Measurements from ENCODE around the gene DCHS1.
A peak's percentile ranks its signal among the peaks of the same experiment; 100 is the strongest.

Gene DCHS1

DNA sequence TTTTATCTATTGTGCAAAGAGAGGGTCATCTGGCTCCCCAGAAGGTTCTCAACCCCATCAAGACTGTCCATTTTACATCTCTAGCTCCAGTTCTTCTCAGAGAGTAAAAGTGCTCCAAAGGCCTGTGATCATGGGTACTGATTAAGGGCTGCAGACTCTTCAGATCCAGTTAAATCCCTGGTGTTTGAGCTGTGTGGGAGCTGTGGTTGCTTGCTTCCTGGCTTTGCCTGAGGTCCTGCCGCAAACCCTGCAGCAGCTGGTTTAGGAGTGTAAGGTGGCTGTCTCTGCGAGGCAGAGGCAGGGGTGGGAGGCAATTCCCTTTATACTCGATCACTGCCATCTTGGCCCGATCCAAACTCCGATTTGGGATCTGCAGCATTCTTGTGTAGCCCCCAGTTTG lies 26.3 kb upstream of the DCHS1 start:
- TF ChIP-seq, protein P1, sequence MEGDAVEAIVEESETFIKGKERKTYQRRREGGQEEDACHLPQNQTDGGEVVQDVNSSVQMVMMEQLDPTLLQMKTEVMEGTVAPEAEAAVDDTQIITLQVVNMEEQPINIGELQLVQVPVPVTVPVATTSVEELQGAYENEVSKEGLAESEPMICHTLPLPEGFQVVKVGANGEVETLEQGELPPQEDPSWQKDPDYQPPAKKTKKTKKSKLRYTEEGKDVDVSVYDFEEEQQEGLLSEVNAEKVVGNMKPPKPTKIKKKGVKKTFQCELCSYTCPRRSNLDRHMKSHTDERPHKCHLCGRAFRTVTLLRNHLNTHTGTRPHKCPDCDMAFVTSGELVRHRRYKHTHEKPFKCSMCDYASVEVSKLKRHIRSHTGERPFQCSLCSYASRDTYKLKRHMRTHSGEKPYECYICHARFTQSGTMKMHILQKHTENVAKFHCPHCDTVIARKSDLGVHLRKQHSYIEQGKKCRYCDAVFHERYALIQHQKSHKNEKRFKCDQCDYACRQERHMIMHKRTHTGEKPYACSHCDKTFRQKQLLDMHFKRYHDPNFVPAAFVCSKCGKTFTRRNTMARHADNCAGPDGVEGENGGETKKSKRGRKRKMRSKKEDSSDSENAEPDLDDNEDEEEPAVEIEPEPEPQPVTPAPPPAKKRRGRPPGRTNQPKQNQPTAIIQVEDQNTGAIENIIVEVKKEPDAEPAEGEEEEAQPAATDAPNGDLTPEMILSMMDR (IDR thresholded peaks at IDR 0.05; ENCODE audit: control insufficient read depth, extremely low read depth, insufficient read depth): no peak

DNA sequence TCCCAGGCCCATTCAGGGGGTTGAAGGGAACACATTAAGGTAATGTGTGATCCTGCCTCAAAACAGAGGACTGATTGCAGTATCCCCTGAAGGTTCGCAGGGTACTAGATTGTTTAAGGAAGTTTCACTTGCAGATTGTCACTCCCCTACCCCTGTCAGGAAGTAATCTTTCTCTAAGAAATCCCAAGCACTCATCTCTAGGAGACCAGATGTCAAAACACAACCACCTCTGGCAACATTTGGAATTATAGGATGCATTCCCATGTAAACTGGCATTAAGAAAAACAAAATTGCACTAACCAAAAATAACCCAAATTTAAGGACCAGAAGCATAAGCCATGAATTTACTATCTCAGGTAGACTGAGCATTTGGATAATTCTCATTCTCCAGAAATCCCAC lies 25.9 kb upstream of the DCHS1 start:
- DNase-seq (ENCODE audit: low read depth): no peak
- TF ChIP-seq, protein P1 (IDR thresholded peaks at IDR 0.05; ENCODE audit: control insufficient read depth, extremely low read depth, insufficient read depth): no peak
- H3K4me3 ChIP-seq (ENCODE audit: low read depth, low read length): peak overlapping the region; percentile 79

More for the DNA sequence above, 26.3 kb upstream of the DCHS1 start:
- no peak for DNase-seq (ENCODE audit: low read depth)
- peak overlapping the region; percentile 79 for H3K4me3 ChIP-seq (ENCODE audit: low read depth, low read length)

DNA sequence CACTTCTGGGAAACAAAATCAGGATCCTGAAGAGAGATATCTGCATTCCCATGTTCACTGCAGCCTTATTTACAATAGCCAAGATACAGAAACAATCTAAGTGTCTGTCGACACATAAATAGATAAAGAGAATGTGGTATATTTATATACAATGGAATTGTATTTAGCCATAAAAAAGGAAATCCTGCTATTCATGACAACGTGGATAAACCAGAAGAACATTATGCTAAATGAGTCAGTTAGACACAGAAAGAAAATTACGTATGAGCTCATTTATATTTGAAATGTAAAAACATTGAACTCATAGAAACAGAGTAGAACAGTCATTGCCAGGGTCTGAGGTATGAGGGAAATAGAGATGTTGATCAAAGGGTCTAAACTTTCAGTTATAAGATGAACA lies 21.4 kb upstream of the DCHS1 start:
- no peak overlapping the region for H3K4me3 ChIP-seq (ENCODE audit: low read depth, low read length)
- TF ChIP-seq, protein P1 (IDR thresholded peaks at IDR 0.05; ENCODE audit: control insufficient read depth, extremely low read depth, insufficient read depth): no peak
- no peak for DNase-seq (ENCODE audit: low read depth)

DNA sequence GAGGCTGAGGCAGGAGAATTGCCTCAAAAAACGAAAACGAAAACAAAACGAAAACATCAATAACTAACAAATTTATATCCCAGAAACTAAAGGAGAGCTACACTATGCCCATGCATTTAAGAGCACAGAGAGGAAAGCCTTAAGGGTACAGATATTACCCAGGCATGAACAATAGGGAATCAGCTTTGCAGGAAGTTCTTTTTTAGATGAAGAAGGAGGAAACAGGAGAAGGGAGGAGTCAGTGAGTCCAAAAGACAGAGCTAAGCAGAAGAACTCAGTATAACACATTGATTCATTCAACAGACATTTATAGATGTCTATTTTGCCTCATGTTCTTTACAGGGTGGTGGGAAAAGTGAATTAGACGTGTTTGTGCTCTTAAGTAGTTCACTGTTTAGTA lies 19.3 kb upstream of the DCHS1 start:
- TF ChIP-seq, protein P1 (IDR thresholded peaks at IDR 0.05; ENCODE audit: control insufficient read depth, extremely low read depth, insufficient read depth): no peak
- no peak overlapping the region for H3K4me3 ChIP-seq (ENCODE audit: low read depth, low read length)
- no peak for DNase-seq (ENCODE audit: low read depth)

DNA sequence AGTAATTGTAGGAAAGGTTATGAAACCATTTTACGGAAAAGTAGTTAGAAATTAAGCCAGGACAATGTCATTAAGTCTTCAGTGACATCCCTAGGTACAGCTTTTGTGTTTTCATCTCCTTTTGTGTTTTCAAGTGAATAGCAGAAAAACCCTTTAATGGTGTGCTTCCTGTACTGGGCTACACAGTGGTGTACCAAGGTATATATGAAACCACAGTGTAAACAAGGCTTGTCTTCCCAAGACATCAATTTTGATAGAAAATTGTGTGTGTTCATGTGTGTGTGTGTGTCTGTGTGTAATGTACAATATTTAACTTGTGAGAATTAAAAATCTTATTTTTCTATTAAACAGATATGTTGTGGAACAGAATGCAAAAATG lies 18.6 kb upstream of the DCHS1 start:
- no peak overlapping the region for H3K4me3 ChIP-seq (ENCODE audit: low read depth, low read length)
- no peak for DNase-seq (ENCODE audit: low read depth)
- TF ChIP-seq, protein P1 (IDR thresholded peaks at IDR 0.05; ENCODE audit: control insufficient read depth, extremely low read depth, insufficient read depth): no peak

DNA sequence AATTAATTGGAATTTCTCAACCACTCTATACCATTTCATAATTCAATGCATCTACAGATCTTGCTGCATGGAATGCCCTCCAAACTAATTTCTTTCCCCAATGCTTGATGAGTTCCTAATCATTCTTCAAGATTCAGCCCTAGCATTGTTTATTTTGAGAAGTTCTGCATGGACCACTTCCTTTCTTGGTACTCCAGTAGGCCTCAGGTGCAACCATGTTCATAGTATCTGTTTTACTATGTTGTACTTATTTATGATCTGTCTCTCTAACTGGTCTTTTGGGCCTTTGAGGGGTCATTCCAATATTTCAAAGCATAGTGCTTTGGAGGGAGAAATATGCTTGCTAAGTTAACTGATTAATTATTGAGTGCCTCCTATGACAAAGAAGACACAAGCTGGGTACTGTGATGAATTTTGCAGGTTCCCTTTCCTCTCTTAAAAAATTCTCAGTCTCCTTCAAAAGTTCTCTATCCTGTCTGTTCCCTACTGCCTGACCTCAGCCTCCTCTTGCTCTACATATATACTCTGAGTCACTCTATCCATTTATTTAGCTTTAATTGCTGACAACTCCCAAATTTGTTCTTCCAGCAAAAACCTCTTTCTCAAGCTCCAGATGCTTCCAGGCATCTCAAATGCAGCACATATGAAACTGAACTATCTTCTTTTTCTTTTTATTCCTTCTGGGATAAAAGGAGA lies 18.1 kb upstream of the DCHS1 start:
- TF ChIP-seq, protein P1 (IDR thresholded peaks at IDR 0.05; ENCODE audit: control insufficient read depth, extremely low read depth, insufficient read depth): no peak
- no peak overlapping the region for H3K4me3 ChIP-seq (ENCODE audit: low read depth, low read length)
- no peak for DNase-seq (ENCODE audit: low read depth)

DNA sequence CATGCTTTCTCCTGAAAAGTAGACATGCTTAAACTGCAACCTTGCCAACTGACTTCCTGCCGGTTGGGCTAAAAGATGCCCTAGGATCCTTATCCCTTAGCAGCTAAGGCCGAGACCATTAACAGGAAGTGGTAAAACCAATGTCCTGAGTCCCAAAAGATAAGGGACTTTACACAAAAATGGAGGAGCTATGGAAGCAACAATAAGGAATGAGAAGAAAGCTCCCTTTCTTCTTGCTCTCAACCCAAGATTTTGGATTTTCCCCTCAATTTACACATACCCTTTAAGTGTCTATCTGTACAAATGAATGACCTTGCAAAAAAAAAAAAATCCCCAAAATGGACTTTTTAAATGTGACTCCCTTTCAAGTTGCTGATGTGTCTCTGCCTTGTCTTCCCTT lies 16.4 kb upstream of the DCHS1 start:
- no peak for DNase-seq (ENCODE audit: low read depth)
- no peak overlapping the region for H3K4me3 ChIP-seq (ENCODE audit: low read depth, low read length)
- TF ChIP-seq, protein P1 (IDR thresholded peaks at IDR 0.05; ENCODE audit: control insufficient read depth, extremely low read depth, insufficient read depth): no peak
